ENCODE measurements around the gene SGPL1. TPM values are rescaled to one million over a fixed set of nuclear protein-coding genes. Genes with fewer than 3 reads are reported as not detected.

Gene SGPL1
- total and polyA plus RNA-seq, 2 of the 8 experiments (the other 6 are each of a cell fraction or from before 2014, with no cell fraction given) = 20.5 to 51.6 TPM

DNA sequence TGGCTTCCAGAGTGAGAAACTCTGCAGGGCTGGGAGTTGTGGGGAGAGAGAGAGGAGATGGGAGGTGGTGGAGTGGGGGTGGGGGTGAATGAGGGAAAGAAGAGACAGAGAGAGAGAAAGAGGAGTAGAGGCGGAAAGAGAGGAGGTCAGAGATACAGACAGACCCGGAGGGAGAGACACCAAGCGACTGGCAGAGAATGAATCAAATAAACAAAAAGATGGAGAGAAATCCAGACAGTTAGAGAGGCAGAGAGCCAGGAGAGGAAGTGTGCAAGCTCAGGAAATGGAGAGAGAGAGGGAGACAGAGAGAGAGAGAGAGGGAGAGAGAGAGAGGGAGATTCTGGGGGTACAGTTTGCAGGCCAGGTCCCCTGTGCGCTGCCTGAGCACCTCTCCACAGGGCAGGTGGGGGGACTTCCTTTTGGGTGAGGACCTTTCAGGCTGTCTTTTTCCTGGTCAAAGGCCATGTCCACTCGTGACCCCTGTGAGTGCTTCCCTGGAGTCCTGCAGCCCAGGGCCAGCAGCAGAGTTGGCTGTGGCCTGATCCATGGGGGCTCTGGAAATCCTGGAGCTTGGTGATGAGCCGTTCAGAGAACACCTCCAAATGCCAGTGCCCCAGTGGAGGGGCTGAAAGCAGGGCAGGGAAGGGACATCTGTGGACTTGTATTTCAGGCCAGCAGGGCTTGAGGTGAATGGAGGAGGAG is 97.6 kb downstream of the SGPL1 start:
- no peaks in the 10 kb centered on the region; a peak in 1 of 7 replicates for H3K4me1 ChIP-seq (replicated peaks in 1 of 4; ENCODE audit: control insufficient read depth in 3 of 4, insufficient read depth in 4 of 4, low read length in 3 of 4)
- H3K14ac ChIP-seq (ENCODE audit: insufficient read length) = no peak overlapping the region
- WGBS, 2 experiments (ENCODE audit: extremely low coverage in 1 of 2, insufficient coverage in 1 of 2, insufficient read length in 1 of 2, insufficient replicate concordance in 2 of 2, low coverage in 1 of 2, low lambda C conversion rate in 2 of 2, missing lambda C conversion rate in 1 of 2) = 86% methylated on average over 6 of the region's 6 CpGs; no CpG with 5 or more reads in 1 of the 2 experiments
- no peak overlapping the region for H2AK5ac ChIP-seq (ENCODE audit: low read depth, low read length)
- FAIRE-seq (no peak), DNase-seq (ENCODE audit: low read depth in 1 of 2, low spot score in 2 of 2) (no peak)
- H3K4me3 ChIP-seq (ENCODE audit: extremely low read depth in 1 of 4, insufficient read depth in 2 of 4, low read depth in 3 of 4, low read length in 4 of 4) = no peak overlapping the region
- no peak overlapping the region for H3K9ac ChIP-seq (replicated peaks in 1 of 4; ENCODE audit: extremely low read depth in 1 of 4, low read depth in 3 of 4, low read length in 3 of 4)
- H4K5ac ChIP-seq (ENCODE audit: insufficient read length, low read depth, low read length) = no peak overlapping the region
- no peak overlapping the region for H2BK12ac ChIP-seq (ENCODE audit: low read depth, low read length)
- H2BK15ac ChIP-seq (ENCODE audit: low read length) = no peak overlapping the region
- H4K8ac ChIP-seq (ENCODE audit: extremely low read depth, insufficient read depth, low read length) = no peak overlapping the region; the same call in 1 of the 2 replicates
- no peak overlapping the region for H2BK20ac ChIP-seq (ENCODE audit: low read length)
- no peak overlapping the region for H3K18ac ChIP-seq (ENCODE audit: extremely low read depth, low read length)
- no peaks in the 10 kb centered on the region for H3K9me3 ChIP-seq (ENCODE audit: insufficient read depth in 2 of 2, low read depth in 1 of 2, low read length in 1 of 2)
- no peaks in the 10 kb centered on the region for H3K36me3 ChIP-seq (ENCODE audit: control insufficient read depth in 2 of 4, insufficient read depth in 4 of 4, low read length in 3 of 4)
- ChIA-PET CTCF (ENCODE audit: partially characterized antibody) (interaction anchor here (1.2 to 17.0 kb wide), 3 partner anchors 10 to 35 kb away, joined by 3 to 237 read pairs (median 30); no protein-coding TSS in a partner anchor), POLR2A (ENCODE audit: partially characterized antibody) (no interaction called here)
- no peak overlapping the region for H2BK120ac ChIP-seq (replicated peaks; ENCODE audit: low read depth, low read length)
- no peaks in the 10 kb centered on the region for H3K27me3 ChIP-seq (replicated peaks in 1 of 4; ENCODE audit: control insufficient read depth in 3 of 4, extremely low read depth in 1 of 4, insufficient read depth in 3 of 4, low read length in 3 of 4)
- H3K23ac ChIP-seq (ENCODE audit: insufficient read length) = no peak overlapping the region
- H3K79me1 ChIP-seq (ENCODE audit: low read depth, low read length) = no peaks in the 10 kb centered on the region
- no peak overlapping the region for H4K91ac ChIP-seq (replicated peaks; ENCODE audit: insufficient read length, low read length)
- no peak overlapping the region for H3K4me2 ChIP-seq (ENCODE audit: insufficient read depth in 1 of 2, low read depth in 2 of 2, low read length in 2 of 2)
- H3K23me2 ChIP-seq (ENCODE audit: low read depth, low read length) = peaks cover 3% of the 10 kb centered on the region; the same call in 1 of the 2 replicates
- H2AFZ ChIP-seq (ENCODE audit: low read length) = no peak overlapping the region
- H3K4ac ChIP-seq (replicated peaks; ENCODE audit: insufficient read length, low read depth, low read length) = no peak overlapping the region
- no peaks in the 10 kb centered on the region for H3K79me2 ChIP-seq (ENCODE audit: control insufficient read depth in 1 of 2, insufficient read depth in 2 of 2, low read length in 2 of 2)
- no peak overlapping the region for H3K27ac ChIP-seq (ENCODE audit: low read depth, low read length)
- H4K20me1 ChIP-seq (replicated peaks in 1 of 2; ENCODE audit: control insufficient read depth in 1 of 2, insufficient read depth in 2 of 2, low read length in 2 of 2) = peaks cover 0 to 2% of the 10 kb centered on the region in 2 experiments
- H3K56ac ChIP-seq (replicated peaks; ENCODE audit: insufficient read length, low read depth, low read length) = no peak overlapping the region
- H2BK5ac ChIP-seq (ENCODE audit: low read depth, low read length) = no peak overlapping the region
- TF ChIP-seq CBX5 (IDR thresholded peaks at IDR 0.05; ENCODE audit: low read depth, low read length) (no peak), TAF7 (optimal IDR thresholded peaks at IDR 0.05; ENCODE audit: borderline replicate concordance, low read depth, low read length) (no peak), POLR2A (IDR thresholded peaks at IDR 0.05; ENCODE audit: control extremely low read depth in 1 of 2, low read depth in 2 of 2, low read length in 2 of 2) (no peak), BRCA1 (IDR thresholded peaks at IDR 0.05; ENCODE audit: low read depth, low read length) (no peak), KDM1A (IDR thresholded peaks at IDR 0.05; ENCODE audit: borderline replicate concordance, low read length) (no peak)
